Right atrium auricular region (tissue), 2 donors: ENCODE data around the gene FGF14. TPM values are rescaled to one million over a fixed set of nuclear protein-coding genes. Genes with fewer than 3 reads are reported as not detected.

Experiments used
- DNase-seq: peaks from one replicate; pipeline ENCODE4 v3.0.0-alpha.2; 2019; ENCODE audit warnings: low spot score
- H3K27ac ChIP-seq, 2 donors: fragments of 200-600 bp; sonication (generic); 1 replicate in 1 of 2; 2 replicates in 1 of 2; pipeline ENCODE4 v1.5.1; 2016 to 2019
- H3K27me3 ChIP-seq, 2 donors: fragments of 200-600 bp; sonication (generic); one replicate each; pipeline versions ENCODE4 v1.5.1 to v1.6.0; 2017 to 2019
- H3K36me3 ChIP-seq: fragments of 200-600 bp; sonication (generic); one replicate; pipeline ENCODE4 v1.5.1; 2016
- H3K4me1 ChIP-seq, 2 donors: fragments of 200-600 bp; sonication (generic); one replicate each; pipeline versions ENCODE4 v1.5.1 to v1.6.0; 2017 to 2019
- H3K4me3 ChIP-seq, 2 donors: fragments of 200-600 bp; sonication (generic); 1 replicate in 1 of 2; 2 replicates in 1 of 2; pipeline ENCODE4 v1.5.1; 2017 to 2019; ENCODE audit warnings: mild to moderate bottlenecking in 1 of 2, moderate library complexity in 1 of 2
- H3K9me3 ChIP-seq, 2 donors: fragments of 200-600 bp; sonication (generic); one replicate each; pipeline ENCODE4 v1.5.1; 2019
- total RNA-seq, 2 donors: library from RNA; depleted of rRNA; stranded (reverse); fragments of >200 nt; gene quantifications; one replicate each; pipeline ENCODE4 v1.1.0, GENCODE V29; 2016
- TF ChIP-seq, protein P1 (sequence below), 2 donors: fragments of 200-600 bp; sonication (generic); IDR thresholded peaks; one replicate each; pipeline ENCODE4 v1.5.1; 2019; ENCODE audit warnings: antibody characterized with exemption in 2 of 2

The FGF14 gene
- total RNA-seq, 2 donors from 2014 or later, result 1.3 to 1.7 TPM

GRCh38 chr13:101707659-101708058 is 694.2 kb downstream of the FGF14 start:
- H3K9me3 ChIP-seq, result no peaks in the 10 kb centered on the region
- H3K36me3 ChIP-seq, result no peaks in the 10 kb centered on the region
- DNase-seq, result no peak
- no peak overlapping the region for H3K27ac ChIP-seq
- TF ChIP-seq, protein P1, sequence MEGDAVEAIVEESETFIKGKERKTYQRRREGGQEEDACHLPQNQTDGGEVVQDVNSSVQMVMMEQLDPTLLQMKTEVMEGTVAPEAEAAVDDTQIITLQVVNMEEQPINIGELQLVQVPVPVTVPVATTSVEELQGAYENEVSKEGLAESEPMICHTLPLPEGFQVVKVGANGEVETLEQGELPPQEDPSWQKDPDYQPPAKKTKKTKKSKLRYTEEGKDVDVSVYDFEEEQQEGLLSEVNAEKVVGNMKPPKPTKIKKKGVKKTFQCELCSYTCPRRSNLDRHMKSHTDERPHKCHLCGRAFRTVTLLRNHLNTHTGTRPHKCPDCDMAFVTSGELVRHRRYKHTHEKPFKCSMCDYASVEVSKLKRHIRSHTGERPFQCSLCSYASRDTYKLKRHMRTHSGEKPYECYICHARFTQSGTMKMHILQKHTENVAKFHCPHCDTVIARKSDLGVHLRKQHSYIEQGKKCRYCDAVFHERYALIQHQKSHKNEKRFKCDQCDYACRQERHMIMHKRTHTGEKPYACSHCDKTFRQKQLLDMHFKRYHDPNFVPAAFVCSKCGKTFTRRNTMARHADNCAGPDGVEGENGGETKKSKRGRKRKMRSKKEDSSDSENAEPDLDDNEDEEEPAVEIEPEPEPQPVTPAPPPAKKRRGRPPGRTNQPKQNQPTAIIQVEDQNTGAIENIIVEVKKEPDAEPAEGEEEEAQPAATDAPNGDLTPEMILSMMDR (IDR thresholded peaks at IDR 0.05), result no peak
- no peaks in the 10 kb centered on the region for H3K27me3 ChIP-seq
- no peaks in the 10 kb centered on the region for H3K4me1 ChIP-seq
- no peak overlapping the region for H3K4me3 ChIP-seq

DNA sequence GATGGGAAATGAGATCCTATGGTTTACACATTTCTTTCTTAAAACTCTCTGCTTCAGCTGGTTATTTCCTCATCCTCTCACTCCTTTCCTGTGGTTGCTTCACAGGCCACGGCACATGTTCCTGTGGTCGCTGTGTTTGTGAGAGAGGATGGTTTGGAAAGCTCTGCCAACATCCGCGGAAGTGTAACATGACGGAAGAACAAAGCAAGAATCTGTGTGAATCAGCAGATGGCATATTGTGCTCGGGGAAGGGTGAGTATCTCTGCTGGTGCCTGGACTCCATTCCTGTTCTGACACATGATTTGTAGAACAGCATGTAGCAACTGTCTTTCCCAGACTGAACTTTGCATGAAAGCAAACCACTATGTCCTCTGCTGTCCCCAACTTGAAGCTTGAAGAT is 695.2 kb downstream of the FGF14 start:
- Histone ChIP-seq H3K36me3 (no peaks in the 10 kb centered on the region), H3K4me3 (no peak overlapping the region), H3K4me1 (no peaks in the 10 kb centered on the region), H3K9me3 (no peaks in the 10 kb centered on the region), H3K27ac (no peak overlapping the region), H3K27me3 (no peaks in the 10 kb centered on the region)
- no peak for DNase-seq
- TF ChIP-seq, protein P1 (IDR thresholded peaks at IDR 0.05), result no peak

DNA sequence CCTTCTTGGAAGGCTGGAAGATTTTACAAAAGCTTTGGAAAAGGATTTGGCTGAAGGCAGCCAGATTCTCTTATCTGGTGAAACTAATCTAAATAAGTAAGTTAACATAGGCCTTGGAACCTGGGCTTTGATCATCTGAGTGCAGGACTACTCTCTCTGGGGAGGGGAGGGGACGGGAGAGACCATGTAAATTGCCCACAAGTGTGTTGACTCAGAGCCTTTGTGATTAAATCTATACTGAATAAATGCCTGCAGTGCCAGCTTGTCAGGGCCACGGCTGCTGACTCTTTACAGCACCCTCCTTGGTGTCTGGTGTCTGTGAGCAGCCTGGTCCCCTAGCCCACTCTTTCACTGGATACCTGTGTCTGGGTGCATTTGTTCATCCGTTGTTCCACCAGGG is 698.0 kb downstream of the FGF14 start:
- TF ChIP-seq, protein P1 (IDR thresholded peaks at IDR 0.05), result no peak
- Histone ChIP-seq H3K4me1 (no peaks in the 10 kb centered on the region), H3K36me3 (no peaks in the 10 kb centered on the region), H3K9me3 (no peaks in the 10 kb centered on the region), H3K27ac (no peak overlapping the region), H3K27me3 (no peaks in the 10 kb centered on the region), H3K4me3 (no peak overlapping the region)
- DNase-seq, result no peak

GRCh38 chr13:101703081-101703480 is 698.8 kb downstream of the FGF14 start:
- no peak for DNase-seq
- no peak overlapping the region for H3K4me3 ChIP-seq
- H3K36me3 ChIP-seq, result no peaks in the 10 kb centered on the region
- H3K9me3 ChIP-seq, result no peaks in the 10 kb centered on the region
- H3K27me3 ChIP-seq, result no peaks in the 10 kb centered on the region
- no peak overlapping the region for H3K27ac ChIP-seq
- TF ChIP-seq, protein P1 (IDR thresholded peaks at IDR 0.05), result no peak
- no peaks in the 10 kb centered on the region for H3K4me1 ChIP-seq

GRCh38 chr13:101700598-101700997 is 701.2 kb downstream of the FGF14 start:
- no peaks in the 10 kb centered on the region for H3K9me3 ChIP-seq
- no peaks in the 10 kb centered on the region for H3K4me1 ChIP-seq
- no peak overlapping the region for H3K4me3 ChIP-seq
- TF ChIP-seq, protein P1 (IDR thresholded peaks at IDR 0.05), result no peak
- H3K36me3 ChIP-seq, result no peaks in the 10 kb centered on the region
- no peaks in the 10 kb centered on the region for H3K27me3 ChIP-seq
- no peak for DNase-seq
- peak overlapping the region in 1 of 2 donors; percentile 67 for H3K27ac ChIP-seq

DNA sequence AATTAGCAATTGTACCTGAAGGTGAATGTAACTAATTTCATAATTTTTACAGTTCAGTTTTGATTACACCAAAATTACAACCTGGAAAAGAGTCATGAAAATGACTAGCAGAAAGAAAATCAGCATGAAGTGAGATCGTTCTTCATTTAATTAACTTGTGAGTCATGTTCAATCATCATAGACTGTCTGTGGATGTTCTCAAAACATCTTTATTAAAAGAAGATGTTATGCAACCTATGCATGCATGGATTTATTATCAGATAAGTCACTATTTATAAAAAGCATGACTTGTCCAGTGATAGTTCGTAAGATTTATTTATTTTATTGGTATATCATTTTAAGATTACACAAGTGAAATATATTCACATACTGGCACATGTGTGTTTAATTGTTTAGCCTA is 703.4 kb downstream of the FGF14 start:
- H3K4me1 ChIP-seq, result no peaks in the 10 kb centered on the region
- TF ChIP-seq, protein P1 (IDR thresholded peaks at IDR 0.05), result no peak
- no peak overlapping the region for H3K27ac ChIP-seq
- H3K4me3 ChIP-seq, result no peak overlapping the region
- H3K36me3 ChIP-seq, result no peaks in the 10 kb centered on the region
- no peaks in the 10 kb centered on the region for H3K9me3 ChIP-seq
- H3K27me3 ChIP-seq, result no peaks in the 10 kb centered on the region
- DNase-seq, result no peak
